SH-SY5Y (cell line): Measurements from ENCODE around the gene FAM174C.

ENCODE experiments used
- GATA2 ChIP-seq: IDR thresholded peaks from 2 replicates; pipeline ENCODE4 v1.6.1; 2011; ENCODE audit warnings: mild to moderate bottlenecking, low read depth, low read length
- GATA3 ChIP-seq: IDR thresholded peaks from 2 replicates; pipeline ENCODE4 v1.6.1; 2011; ENCODE audit warnings: low read depth, mild to moderate bottlenecking, low read length, moderate library complexity

DNA sequence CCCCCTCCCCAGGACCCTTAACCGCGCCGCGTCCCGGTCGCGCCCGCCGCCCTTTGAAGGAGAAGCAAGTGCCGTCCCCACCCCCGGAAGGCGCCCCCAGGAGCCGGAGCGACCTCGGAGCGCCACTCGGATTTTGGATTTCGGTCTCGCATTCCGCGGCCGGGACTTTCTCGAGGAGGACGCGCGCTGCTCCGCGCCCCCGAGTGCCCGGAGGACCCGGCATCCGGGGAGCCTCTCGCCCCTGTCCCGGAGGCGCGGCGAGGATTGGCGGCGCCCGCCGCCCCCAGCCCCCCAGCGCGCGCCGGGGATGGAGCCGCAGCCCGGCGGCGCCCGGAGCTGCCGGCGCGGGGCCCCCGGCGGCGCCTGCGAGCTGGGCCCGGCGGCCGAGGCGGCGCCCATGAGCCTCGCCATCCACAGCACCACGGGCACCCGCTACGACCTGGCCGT is 25.3 kb upstream of the FAM174C start:
- TF ChIP-seq GATA2 (no peak), GATA3 (no peak)
